Subcutaneous adipose tissue (tissue), 4 donors: ENCODE results near the gene ANP32A. TPM values are rescaled to one million over a fixed set of nuclear protein-coding genes. Genes with fewer than 3 reads are reported as not detected.

Source experiments
- CTCF ChIP-seq: fragments of 450-650 bp; IDR thresholded peaks from one replicate; pipeline ENCODE4 v1.5.1; 2016; ENCODE audit warnings: low read depth, mild to moderate bottlenecking, control low read depth, antibody characterized with exemption, moderate library complexity
- total RNA-seq, 4 donors: library from RNA; depleted of rRNA; stranded (reverse); fragments of >200 nt; gene quantifications; one replicate each; pipeline ENCODE4 v1.1.0, GENCODE V29; 2016

ANP32A gene
- 10 to 100 TPM; 55.9 to 88.2 (median 66.2) TPM for total RNA-seq

GRCh38 chr15:68820295-68821189, at the start of gene ANP32A:
Gene ANP32A (minus strand): TSS chr15:68820895. CDS start chr15:68820751, 144 bp downstream.
- no peak for TF ChIP-seq CTCF

- TF ChIP-seq CTCF, result no peak
These were observed 47.6 kb upstream of the ANP32A start for GRCh38 chr15:68868296-68868695.

GRCh38 chr15:68862415-68862814, 41.7 kb upstream of the ANP32A start:
- TF ChIP-seq CTCF, result no peak

- no peak for TF ChIP-seq CTCF
These were observed 31.8 kb upstream of the ANP32A start for GRCh38 chr15:68852461-68852860.

GRCh38 chr15:68851971-68852370, 31.3 kb upstream of the ANP32A start:
- no peak for TF ChIP-seq CTCF

GRCh38 chr15:68849497-68849896, 28.8 kb upstream of the ANP32A start:
- no peak for TF ChIP-seq CTCF

- no peak for TF ChIP-seq CTCF
These were observed 26.2 kb upstream of the ANP32A start for GRCh38 chr15:68846851-68847439.
